HEK293 (cell line): Measurements from ENCODE around the gene ZYX.
A peak's percentile ranks its signal among the peaks of the same experiment; 100 is the strongest.

Source experiments
- GLIS1 ChIP-seq: fragments of 450-650 bp; formaldehyde crosslinking; IDR thresholded peaks from 2 replicates; pipeline ENCODE4 v1.5.1; 2016; ENCODE audit warnings: missing biosample characterization, missing genetic modification characterization
- KLF9 ChIP-seq: fragments of 450-650 bp; formaldehyde crosslinking; IDR thresholded peaks from 2 replicates; pipeline ENCODE4 v1.5.1; 2016; ENCODE audit warnings: missing biosample characterization, missing genetic modification characterization, low read depth
- MYNN ChIP-seq: fragments of 450-650 bp; formaldehyde crosslinking; IDR thresholded peaks from 2 replicates; pipeline ENCODE4 v1.5.1; 2016; ENCODE audit warnings: missing biosample characterization, missing genetic modification characterization, borderline replicate concordance
- OVOL3 ChIP-seq: fragments of 450-650 bp; formaldehyde crosslinking; IDR thresholded peaks from 2 replicates; pipeline ENCODE4 v1.5.1; 2016; ENCODE audit warnings: missing biosample characterization, missing genetic modification characterization
- PRDM1 ChIP-seq: fragments of 450-650 bp; formaldehyde crosslinking; IDR thresholded peaks from 2 replicates; pipeline ENCODE4; 2016; ENCODE audit warnings: missing biosample characterization, missing genetic modification characterization
- TCF7L2 ChIP-seq: IDR thresholded peaks from 2 replicates; pipeline ENCODE4 v1.6.1; 2011; ENCODE audit warnings: low read depth, mild to moderate bottlenecking, inconsistent platforms, low read length, moderate library complexity, borderline replicate concordance
- ZBTB17 ChIP-seq: fragments of 450-650 bp; formaldehyde crosslinking; IDR thresholded peaks from 2 replicates; pipeline ENCODE4 v1.5.1; 2016; ENCODE audit warnings: missing biosample characterization, missing genetic modification characterization
- ZNF10 ChIP-seq: fragments of 450-650 bp; formaldehyde crosslinking; IDR thresholded peaks from 2 replicates; pipeline ENCODE4 v1.5.1; 2017; ENCODE audit warnings: missing biosample characterization, missing genetic modification characterization
- ZNF311 ChIP-seq: fragments of 450-650 bp; formaldehyde crosslinking; IDR thresholded peaks from 2 replicates; pipeline ENCODE4 v1.5.1; 2017; ENCODE audit warnings: missing biosample characterization, missing genetic modification characterization, borderline replicate concordance
- ZNF704 ChIP-seq: fragments of 450-650 bp; formaldehyde crosslinking; IDR thresholded peaks from 2 replicates; pipeline ENCODE4 v1.5.1; 2016; ENCODE audit warnings: missing biosample characterization, missing genetic modification characterization
- TF ChIP-seq, protein P1 (sequence below): fragments of 450-650 bp; formaldehyde crosslinking; IDR thresholded peaks from 2 replicates; pipeline ENCODE4 v1.5.1; 2016; ENCODE audit warnings: missing biosample characterization, missing genetic modification characterization
- TF ChIP-seq, protein P2 (sequence below): fragments of 450-650 bp; formaldehyde crosslinking; IDR thresholded peaks from 2 replicates; pipeline ENCODE4 v1.5.1; 2016; ENCODE audit warnings: missing biosample characterization, missing genetic modification characterization
- TF ChIP-seq, protein P3 (sequence below): fragments of 450-650 bp; formaldehyde crosslinking; IDR thresholded peaks from 2 replicates; pipeline ENCODE4 v1.5.1; 2016; ENCODE audit warnings: missing biosample characterization, missing genetic modification characterization
- TF ChIP-seq, protein P4 (sequence below): fragments of 450-650 bp; formaldehyde crosslinking; IDR thresholded peaks from 2 replicates; pipeline ENCODE4 v1.5.1; 2017; ENCODE audit warnings: missing biosample characterization, missing genetic modification characterization

GRCh38 chr7:143379611-143380259 lies 1.4 kb upstream of the ZYX start:
- TF ChIP-seq TCF7L2 (no peak), ZBTB17 (no peak), MYNN (no peak), PRDM1 (tag by site-specific recombination) (no peak), ZNF311 (no peak), KLF9 (tag by site-specific recombination) (no peak), ZNF704 (tag by site-specific recombination) (no peak), OVOL3 (tag by site-specific recombination) (no peak), GLIS1 (tag by site-specific recombination) (no peak), ZNF10 (tag by site-specific recombination) (0 out of 2 replicates have a peak, but pooled peaks have one; percentile 42)
- TF ChIP-seq, protein P1, sequence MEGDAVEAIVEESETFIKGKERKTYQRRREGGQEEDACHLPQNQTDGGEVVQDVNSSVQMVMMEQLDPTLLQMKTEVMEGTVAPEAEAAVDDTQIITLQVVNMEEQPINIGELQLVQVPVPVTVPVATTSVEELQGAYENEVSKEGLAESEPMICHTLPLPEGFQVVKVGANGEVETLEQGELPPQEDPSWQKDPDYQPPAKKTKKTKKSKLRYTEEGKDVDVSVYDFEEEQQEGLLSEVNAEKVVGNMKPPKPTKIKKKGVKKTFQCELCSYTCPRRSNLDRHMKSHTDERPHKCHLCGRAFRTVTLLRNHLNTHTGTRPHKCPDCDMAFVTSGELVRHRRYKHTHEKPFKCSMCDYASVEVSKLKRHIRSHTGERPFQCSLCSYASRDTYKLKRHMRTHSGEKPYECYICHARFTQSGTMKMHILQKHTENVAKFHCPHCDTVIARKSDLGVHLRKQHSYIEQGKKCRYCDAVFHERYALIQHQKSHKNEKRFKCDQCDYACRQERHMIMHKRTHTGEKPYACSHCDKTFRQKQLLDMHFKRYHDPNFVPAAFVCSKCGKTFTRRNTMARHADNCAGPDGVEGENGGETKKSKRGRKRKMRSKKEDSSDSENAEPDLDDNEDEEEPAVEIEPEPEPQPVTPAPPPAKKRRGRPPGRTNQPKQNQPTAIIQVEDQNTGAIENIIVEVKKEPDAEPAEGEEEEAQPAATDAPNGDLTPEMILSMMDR (tag by site-specific recombination) = no peak
- TF ChIP-seq, protein P2, sequence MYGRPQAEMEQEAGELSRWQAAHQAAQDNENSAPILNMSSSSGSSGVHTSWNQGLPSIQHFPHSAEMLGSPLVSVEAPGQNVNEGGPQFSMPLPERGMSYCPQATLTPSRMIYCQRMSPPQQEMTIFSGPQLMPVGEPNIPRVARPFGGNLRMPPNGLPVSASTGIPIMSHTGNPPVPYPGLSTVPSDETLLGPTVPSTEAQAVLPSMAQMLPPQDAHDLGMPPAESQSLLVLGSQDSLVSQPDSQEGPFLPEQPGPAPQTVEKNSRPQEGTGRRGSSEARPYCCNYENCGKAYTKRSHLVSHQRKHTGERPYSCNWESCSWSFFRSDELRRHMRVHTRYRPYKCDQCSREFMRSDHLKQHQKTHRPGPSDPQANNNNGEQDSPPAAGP (tag by site-specific recombination) = no peak
- TF ChIP-seq, protein P3, sequence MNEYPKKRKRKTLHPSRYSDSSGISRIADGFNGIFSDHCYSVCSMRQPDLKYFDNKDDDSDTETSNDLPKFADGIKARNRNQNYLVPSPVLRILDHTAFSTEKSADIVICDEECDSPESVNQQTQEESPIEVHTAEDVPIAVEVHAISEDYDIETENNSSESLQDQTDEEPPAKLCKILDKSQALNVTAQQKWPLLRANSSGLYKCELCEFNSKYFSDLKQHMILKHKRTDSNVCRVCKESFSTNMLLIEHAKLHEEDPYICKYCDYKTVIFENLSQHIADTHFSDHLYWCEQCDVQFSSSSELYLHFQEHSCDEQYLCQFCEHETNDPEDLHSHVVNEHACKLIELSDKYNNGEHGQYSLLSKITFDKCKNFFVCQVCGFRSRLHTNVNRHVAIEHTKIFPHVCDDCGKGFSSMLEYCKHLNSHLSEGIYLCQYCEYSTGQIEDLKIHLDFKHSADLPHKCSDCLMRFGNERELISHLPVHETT (tag by site-specific recombination) = no peak
- TF ChIP-seq, protein P4, sequence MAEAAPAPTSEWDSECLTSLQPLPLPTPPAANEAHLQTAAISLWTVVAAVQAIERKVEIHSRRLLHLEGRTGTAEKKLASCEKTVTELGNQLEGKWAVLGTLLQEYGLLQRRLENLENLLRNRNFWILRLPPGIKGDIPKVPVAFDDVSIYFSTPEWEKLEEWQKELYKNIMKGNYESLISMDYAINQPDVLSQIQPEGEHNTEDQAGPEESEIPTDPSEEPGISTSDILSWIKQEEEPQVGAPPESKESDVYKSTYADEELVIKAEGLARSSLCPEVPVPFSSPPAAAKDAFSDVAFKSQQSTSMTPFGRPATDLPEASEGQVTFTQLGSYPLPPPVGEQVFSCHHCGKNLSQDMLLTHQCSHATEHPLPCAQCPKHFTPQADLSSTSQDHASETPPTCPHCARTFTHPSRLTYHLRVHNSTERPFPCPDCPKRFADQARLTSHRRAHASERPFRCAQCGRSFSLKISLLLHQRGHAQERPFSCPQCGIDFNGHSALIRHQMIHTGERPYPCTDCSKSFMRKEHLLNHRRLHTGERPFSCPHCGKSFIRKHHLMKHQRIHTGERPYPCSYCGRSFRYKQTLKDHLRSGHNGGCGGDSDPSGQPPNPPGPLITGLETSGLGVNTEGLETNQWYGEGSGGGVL (tag by site-specific recombination) = no peak
